ENCODE results near the gene FBXL7.

FBXL7 gene

DNA sequence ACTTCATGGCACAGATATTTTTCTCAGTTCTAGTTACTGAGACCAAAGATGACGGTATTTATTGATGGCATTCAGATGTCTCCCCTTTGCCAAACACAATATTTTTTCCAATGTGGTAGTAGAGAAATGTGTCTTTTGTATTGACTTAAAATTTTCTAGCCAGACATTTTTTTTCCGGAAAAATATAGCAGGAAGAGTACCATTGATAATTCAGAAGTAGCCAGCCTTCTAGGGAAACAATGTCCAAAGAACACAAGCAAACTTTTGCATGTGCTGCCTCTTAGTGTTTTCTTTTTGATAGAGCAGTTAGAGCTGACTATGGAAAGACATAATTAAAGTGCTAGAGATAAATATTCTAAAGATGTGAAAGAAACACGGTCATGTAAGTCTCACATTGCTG lies 448.2 kb downstream of the FBXL7 start:
- no peak for DNase-seq (ENCODE audit: low read depth)

DNA sequence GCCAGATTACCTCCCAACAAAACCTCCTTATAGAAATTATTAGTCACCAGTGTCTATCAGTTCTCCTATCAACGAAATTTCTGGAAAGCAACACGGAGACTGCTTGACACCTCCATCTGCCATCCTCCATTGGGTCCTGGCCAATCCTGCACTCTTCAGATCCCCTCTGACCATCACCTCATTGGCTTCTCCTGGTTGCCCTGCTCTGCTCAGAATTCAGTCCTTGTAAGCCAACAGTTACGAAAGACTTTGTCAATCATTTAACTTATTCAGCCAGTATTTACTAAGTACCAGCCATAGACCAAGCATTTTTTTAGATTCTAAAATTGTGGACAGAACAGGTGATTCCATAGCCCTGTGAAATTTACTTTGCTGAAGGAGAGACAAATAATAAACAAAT lies 451.1 kb downstream of the FBXL7 start:
- DNase-seq (ENCODE audit: low read depth): no peak

DNA sequence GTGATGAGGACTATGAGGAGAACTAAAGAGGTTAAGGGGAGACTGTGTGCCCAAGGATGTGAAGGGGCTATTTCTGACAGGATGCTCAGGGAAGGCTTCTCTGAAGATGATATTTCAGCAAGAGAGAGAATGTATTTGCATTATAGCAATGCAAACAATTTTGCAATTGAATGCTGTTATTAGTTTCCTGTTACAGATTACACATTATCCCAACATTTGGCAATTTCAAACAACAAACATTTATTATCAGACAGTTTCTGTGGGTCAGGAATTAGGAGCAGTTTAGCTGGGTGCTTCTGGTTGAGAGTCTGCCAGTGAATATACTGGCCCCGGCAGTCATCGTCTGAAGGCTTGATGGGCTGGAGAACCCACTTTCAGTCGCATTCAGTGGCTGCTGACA lies 451.6 kb downstream of the FBXL7 start:
- DNase-seq (ENCODE audit: low read depth): no peak

DNA sequence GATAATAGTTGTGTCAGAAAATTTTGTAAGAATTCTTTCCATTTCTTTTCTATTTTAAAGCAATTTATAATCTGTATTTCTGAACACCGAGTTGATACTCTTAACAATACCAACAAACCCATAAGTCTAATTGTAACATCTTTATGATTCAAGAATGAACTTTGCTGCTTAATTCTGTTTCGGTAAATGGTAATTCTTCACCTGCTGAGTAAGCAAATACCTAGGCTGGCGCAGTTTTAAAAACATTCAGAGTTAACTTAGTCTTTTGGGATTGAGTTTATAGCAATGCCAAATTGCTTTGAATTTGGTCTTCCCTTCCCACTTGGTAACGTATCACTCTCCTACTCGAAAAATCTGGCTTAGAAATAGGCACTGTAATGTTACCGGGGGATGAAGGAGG lies 456.6 kb downstream of the FBXL7 start:
- DNase-seq (ENCODE audit: low read depth): no peak

DNA sequence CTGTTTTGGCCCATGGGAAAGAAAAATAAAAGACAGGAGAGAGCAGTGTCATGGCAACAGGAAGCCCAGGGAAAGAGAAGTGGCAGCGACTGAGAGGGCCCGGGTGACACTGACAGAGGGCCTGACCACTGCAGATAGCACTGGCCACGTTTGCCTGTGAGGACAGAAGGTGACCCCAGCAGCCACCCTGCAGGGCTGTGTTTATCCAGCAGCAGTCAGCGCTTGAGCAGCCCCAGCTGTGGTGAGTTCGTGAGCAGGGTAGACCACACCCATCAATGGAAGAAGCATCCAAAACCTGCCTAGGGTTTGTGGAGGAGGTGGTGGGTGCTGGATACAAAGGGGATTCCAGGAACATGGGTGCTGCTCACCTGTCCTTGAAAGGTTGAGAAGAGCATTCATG lies 457.1 kb downstream of the FBXL7 start:
- no peak for DNase-seq (ENCODE audit: low read depth)

DNA sequence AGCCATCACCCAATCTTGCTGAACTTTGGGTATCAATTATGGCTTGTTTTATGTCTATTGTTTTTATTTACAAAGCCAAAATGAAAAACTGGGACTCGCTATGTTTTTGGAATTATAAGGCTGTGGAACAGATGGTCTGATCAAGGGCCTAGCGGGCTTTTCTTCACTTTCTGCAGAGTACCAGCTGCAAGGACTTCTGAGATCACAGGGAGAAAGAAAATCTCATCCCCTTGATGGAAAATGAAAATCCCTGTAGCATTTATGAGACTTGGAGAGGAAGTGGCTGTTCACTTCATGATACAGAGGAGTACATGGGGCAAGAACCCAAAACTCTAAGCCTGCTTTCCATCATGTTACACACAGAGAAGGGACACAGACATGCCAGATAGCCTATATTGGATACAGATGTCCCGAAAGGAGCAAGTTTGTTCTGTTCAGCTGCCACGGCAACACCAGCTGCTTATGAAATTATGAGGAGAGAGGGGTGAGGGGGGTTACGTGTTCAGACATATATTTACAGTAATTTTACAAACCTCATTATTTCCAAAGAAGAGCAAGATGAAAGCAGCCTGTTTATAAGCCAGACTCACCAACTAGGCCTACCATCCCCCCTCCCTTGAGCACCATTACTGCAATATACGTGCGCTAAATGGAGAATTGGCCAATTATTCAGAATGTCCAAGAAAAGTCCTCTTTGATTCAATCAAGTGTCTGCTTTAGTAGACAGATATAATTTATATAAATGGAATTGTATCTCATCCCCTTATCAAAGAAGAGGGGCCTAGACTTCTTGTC lies 459.6 kb downstream of the FBXL7 start:
- no peak for DNase-seq (ENCODE audit: low read depth)

DNA sequence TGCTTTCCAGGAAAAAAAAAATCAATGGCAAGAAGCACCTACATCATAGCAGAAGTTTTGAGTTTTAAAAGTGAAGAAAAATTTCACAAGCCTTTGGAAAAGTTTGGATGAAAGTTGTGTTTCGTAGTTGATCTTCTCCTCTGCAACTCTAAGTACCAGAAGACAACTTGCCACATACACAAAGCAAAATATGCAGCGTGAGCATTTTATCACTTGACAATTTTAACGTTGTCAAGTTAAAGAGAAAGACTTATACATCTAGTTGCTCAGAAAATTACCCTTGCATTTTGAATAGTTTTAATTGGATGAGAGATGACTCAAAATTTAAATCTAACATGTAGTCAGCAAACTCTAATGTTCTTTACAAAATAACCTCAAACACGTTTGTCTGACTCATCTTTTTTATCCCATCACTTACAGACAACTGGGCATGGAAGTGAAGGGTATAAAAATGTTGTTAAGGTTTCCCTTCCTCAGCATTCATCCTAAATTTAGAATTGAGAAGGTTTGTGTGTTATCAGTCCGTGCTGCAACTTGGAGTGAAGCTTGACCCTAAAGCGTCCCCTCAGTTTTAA lies 466.2 kb downstream of the FBXL7 start:
- DNase-seq (ENCODE audit: low read depth): no peak

DNA sequence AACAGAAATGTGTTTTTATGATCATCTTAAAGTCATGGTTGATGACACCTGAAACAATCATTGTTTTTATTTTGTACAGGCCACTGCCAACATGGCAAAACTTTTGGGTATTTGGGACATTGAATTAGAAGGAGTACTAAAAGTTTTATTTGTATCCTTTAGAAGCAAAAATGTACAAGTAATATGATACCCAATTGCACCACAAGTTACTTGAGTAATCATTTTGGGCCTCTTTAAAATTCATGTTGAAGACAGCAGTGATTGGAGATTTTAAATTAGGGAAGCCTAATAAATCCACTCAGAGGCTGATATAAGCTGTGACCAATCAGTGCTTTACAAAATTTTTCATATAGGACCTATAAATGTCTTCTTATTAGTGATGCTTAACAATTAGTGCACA lies 466.7 kb downstream of the FBXL7 start:
- DNase-seq (ENCODE audit: low read depth): no peak

DNA sequence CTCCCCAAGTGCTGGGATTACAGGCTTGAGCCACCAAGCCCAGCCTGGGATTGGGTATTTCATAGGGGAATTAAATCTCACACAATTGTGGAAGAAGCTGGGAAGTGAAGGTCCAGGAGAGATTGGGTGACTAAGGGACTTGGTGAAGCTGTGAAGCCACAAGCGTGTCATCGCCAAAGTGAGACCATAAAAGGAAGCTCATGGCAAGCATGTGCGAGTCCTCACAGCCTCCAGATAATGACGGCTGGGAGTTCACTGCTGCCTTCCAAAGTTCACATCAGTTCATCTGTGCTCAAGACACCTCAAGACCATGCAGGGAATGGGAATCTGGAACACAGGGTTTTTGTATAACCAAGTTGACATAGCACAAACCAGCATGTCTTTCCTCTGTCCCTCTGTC lies 469.0 kb downstream of the FBXL7 start:
- DNase-seq (ENCODE audit: low read depth): no peak

DNA sequence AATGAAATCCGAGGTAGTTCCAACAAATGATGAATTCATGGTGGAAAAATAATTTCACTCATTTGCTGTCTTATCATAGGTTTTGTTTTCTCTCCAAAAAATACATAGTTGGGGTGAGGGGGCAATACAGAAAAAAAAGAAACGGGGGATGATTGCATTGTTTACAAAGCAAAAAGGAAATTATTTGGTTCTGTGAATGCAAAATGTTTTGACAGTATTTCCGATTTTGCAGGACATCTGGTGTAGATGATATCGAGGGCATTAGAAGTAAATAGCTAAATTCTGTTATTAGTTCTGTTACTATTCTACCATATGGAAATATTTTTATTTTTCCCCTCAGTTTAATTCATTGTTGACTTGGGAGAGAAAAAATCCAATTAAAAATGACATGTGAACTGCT lies 477.9 kb downstream of the FBXL7 start:
- no peak for DNase-seq (ENCODE audit: low read depth)

DNA sequence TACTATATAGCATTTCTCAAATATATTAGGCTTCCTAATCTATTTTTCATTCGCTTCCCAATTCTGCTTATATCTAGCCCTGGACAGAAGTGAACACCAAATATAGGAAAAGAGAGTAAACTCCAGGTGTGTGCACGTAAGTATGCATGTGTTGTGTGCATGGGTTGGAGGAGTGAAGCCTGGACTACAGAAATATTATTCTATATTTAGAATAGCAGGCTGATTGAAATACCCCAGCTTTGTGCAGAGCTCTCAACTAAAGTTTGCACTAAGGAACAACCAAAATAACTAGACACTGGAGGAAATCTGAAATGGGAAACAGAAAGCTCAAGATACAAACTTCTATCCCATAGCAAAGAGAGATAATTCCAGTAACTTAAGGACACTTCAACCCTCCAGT lies 480.9 kb downstream of the FBXL7 start:
- no peak for DNase-seq (ENCODE audit: low read depth)

DNA sequence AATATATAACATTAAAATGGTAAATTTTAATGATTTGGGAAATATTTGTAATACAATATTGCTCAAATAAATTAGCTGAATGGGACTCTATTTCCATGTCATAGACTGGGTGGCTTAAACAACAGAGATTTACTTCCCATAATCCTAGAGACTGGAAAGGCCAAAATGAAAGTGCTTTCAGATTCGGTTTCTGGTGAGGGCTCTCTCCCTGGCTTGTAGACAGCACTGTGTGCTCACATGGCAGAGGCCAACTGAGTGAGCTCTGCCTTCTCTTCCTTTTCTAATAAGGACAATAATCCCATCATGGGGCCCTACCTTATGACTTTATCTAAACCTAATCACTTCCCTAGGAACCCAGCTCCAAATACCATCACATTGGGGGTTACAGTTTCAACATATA lies 483.4 kb downstream of the FBXL7 start:
- DNase-seq (ENCODE audit: low read depth): no peak
